Measurements from ENCODE around the gene DYNLT4. TPM values are rescaled to one million over a fixed set of nuclear protein-coding genes. Genes with fewer than 3 reads are reported as not detected.
A peak's percentile ranks its signal among the peaks of the same experiment; 100 is the strongest.

DYNLT4 gene
- total RNA-seq, 1 experiment from 2014 or later: not detected

- Histone ChIP-seq H3K9ac (ENCODE audit: low read length) (peak overlapping the region; percentile 94), H3K36me3 (ENCODE audit: insufficient read depth, low read length) (no peaks in the 10 kb centered on the region), H3K9me2 (replicated peaks; ENCODE audit: insufficient read depth, low read length) (no peaks in the 10 kb centered on the region), H3K27me3 (ENCODE audit: low read length) (no peaks in the 10 kb centered on the region), H3K4me3 (ENCODE audit: low read length) (peak overlapping the region; percentile 82), H3K79me2 (ENCODE audit: low read length) (no peaks in the 10 kb centered on the region), H3K9me3 (ENCODE audit: low read length) (no peaks in the 10 kb centered on the region), H2AFZ (ENCODE audit: low read length) (peak overlapping the region; percentile 65; the same call in 1 of the 2 replicates), H4K20me1 (ENCODE audit: insufficient read depth, low read depth, low read length) (no peaks in the 10 kb centered on the region), H3K27ac (ENCODE audit: low read length) (peak overlapping the region; percentile 80), H3K4me2 (ENCODE audit: low read depth, low read length, poor library complexity, severe bottlenecking) (peak overlapping the region; percentile 86), H3K4me1 (ENCODE audit: low read length) (peaks cover 41% of the 10 kb centered on the region)
- DNase-seq: peak; percentile 90
Observed at GRCh38 chr1:44784094-44785028, 22.8 kb downstream of the DYNLT4 start.

DNA sequence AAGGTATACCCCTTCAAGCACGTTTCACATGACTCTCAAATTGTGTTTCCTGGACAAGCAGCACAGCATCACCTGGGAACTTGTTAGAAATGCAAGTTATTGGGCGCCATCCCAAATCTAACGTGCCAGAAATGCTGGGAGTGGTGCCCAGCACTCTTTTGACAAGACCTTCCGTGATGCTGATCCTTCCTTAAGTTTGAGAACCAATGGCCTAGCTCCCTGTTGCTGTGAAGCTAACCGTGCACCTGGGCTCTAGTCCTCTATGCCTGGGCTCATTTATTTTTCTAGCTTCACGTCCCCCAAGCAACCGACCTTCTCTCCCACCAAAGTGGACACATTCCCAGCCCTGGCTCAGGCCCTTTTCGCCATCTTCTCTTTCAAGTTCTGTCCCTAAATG, 23.5 kb downstream of the DYNLT4 start:
- Histone ChIP-seq H3K4me3 (ENCODE audit: low read length) (peak overlapping the region; percentile 82), H3K79me2 (ENCODE audit: low read length) (no peaks in the 10 kb centered on the region), H3K27me3 (ENCODE audit: low read length) (no peaks in the 10 kb centered on the region), H3K9ac (ENCODE audit: low read length) (peak overlapping the region; percentile 94), H3K4me2 (ENCODE audit: low read depth, low read length, poor library complexity, severe bottlenecking) (peak overlapping the region; percentile 86), H3K4me1 (ENCODE audit: low read length) (peaks cover 41% of the 10 kb centered on the region), H4K20me1 (ENCODE audit: insufficient read depth, low read depth, low read length) (no peaks in the 10 kb centered on the region), H3K36me3 (ENCODE audit: insufficient read depth, low read length) (peaks cover under 1% of the 10 kb centered on the region; the same call in 1 of the 2 replicates), H3K27ac (ENCODE audit: low read length) (peak overlapping the region; percentile 80), H3K9me3 (ENCODE audit: low read length) (no peaks in the 10 kb centered on the region), H2AFZ (ENCODE audit: low read length) (peak overlapping the region; percentile 65; the same call in 1 of the 2 replicates), H3K9me2 (replicated peaks; ENCODE audit: insufficient read depth, low read length) (no peaks in the 10 kb centered on the region)
- peak; percentile 73 for DNase-seq

DNA sequence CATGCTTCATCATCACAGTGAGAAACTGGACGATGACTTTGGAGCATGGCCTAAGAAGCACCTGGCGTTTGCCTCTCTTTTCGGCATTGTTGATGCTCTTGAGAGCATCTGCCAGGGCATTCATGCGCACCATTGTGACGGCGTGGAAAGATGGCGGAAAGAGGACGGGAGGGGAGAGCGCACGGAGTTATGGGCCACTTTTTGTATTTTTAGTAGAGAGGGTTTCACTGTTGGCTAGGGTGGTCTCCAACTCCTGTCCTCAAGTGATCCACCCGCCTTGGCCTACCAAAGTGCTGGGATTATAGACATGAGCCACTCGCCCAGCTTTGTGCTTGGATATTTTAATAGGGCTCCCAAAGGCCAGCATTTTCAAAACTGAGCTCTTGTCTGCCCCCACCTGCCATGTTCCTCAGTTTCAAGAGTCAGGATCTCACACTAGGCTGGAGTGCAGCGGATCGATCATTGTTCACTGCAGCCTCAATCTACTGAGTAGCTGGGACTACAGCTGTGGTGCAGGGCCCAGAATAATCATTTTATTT, 26.5 kb downstream of the DYNLT4 start:
- peaks cover 27% of the 10 kb centered on the region; the same call in 1 of the 2 replicates for H4K20me1 ChIP-seq (ENCODE audit: insufficient read depth, low read depth, low read length)
- no peak overlapping the region for H3K9ac ChIP-seq (ENCODE audit: low read length)

DNA sequence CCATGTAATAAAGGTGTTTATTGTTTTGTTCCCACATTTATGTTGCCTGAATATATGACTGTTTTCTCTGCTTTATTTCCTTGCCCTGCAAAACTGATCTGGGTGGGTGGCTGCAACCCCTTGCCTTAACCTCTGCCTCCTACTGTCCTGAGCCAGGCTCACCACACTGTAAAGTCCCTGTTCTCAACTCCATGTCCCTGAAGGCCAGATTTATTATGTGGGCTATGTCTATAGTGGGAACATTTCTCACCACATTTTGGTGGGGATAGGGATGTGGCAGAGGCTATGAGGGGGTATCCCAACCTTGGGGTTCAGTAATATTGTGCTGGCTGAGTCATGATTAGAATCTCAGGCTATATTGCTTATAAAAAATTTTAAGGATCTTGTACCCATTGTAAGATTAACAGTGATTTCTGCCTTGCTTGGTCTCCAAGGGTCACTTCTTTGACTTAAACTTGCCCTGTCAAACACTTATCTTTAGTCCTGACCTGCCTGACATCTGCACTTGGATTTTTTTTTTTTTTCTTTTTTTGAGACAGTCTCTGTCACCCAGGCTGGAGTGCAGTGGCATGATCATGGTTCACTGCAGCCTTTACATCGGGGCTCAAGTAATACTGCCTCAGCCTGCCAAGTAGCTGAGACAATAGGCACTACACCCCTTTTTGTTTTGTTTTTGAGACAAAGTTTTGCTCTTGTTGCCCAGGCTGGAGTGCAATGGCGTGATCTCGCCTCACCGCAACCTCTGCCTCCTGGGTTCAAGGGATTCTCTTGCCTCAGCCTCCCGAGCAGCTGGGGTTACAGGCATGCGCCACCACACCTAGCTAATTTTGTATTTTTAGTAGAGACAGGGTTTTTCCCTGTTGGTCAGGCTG, 28.2 kb downstream of the DYNLT4 start:
- no peak overlapping the region for H3K27ac ChIP-seq (ENCODE audit: low read length)
- H3K4me3 ChIP-seq (ENCODE audit: low read length): no peak overlapping the region
- H3K9me3 ChIP-seq (ENCODE audit: low read length): no peaks in the 10 kb centered on the region
- no peak overlapping the region for H3K9ac ChIP-seq (ENCODE audit: low read length)
- no peak for DNase-seq
- H3K4me2 ChIP-seq (ENCODE audit: low read depth, low read length, poor library complexity, severe bottlenecking): no peak overlapping the region
- H4K20me1 ChIP-seq (ENCODE audit: insufficient read depth, low read depth, low read length): peaks cover 29% of the 10 kb centered on the region; the same call in 1 of the 2 replicates
- H3K9me2 ChIP-seq (replicated peaks; ENCODE audit: insufficient read depth, low read length): no peaks in the 10 kb centered on the region
- peaks cover 28% of the 10 kb centered on the region for H3K36me3 ChIP-seq (ENCODE audit: insufficient read depth, low read length)
- H3K79me2 ChIP-seq (ENCODE audit: low read length): peaks cover 35% of the 10 kb centered on the region
- peaks cover 34% of the 10 kb centered on the region for H3K4me1 ChIP-seq (ENCODE audit: low read length)
- H3K27me3 ChIP-seq (ENCODE audit: low read length): no peaks in the 10 kb centered on the region
- H2AFZ ChIP-seq (ENCODE audit: low read length): no peak overlapping the region

More for the DNA sequence above, 26.5 kb downstream of the DYNLT4 start:
- peaks cover 24% of the 10 kb centered on the region for H3K79me2 ChIP-seq (ENCODE audit: low read length)
- H3K9me3 ChIP-seq (ENCODE audit: low read length): no peaks in the 10 kb centered on the region
- H3K4me1 ChIP-seq (ENCODE audit: low read length): peaks cover 42% of the 10 kb centered on the region
- no peak overlapping the region for H3K4me2 ChIP-seq (ENCODE audit: low read depth, low read length, poor library complexity, severe bottlenecking)
- no peaks in the 10 kb centered on the region for H3K9me2 ChIP-seq (replicated peaks; ENCODE audit: insufficient read depth, low read length)
- peak; percentile 69 for DNase-seq
- H3K4me3 ChIP-seq (ENCODE audit: low read length): no peak overlapping the region
- no peaks in the 10 kb centered on the region for H3K27me3 ChIP-seq (ENCODE audit: low read length)
- H2AFZ ChIP-seq (ENCODE audit: low read length): no peak overlapping the region
- H3K27ac ChIP-seq (ENCODE audit: low read length): no peak overlapping the region
- peaks cover 28% of the 10 kb centered on the region for H3K36me3 ChIP-seq (ENCODE audit: insufficient read depth, low read length)

DNA sequence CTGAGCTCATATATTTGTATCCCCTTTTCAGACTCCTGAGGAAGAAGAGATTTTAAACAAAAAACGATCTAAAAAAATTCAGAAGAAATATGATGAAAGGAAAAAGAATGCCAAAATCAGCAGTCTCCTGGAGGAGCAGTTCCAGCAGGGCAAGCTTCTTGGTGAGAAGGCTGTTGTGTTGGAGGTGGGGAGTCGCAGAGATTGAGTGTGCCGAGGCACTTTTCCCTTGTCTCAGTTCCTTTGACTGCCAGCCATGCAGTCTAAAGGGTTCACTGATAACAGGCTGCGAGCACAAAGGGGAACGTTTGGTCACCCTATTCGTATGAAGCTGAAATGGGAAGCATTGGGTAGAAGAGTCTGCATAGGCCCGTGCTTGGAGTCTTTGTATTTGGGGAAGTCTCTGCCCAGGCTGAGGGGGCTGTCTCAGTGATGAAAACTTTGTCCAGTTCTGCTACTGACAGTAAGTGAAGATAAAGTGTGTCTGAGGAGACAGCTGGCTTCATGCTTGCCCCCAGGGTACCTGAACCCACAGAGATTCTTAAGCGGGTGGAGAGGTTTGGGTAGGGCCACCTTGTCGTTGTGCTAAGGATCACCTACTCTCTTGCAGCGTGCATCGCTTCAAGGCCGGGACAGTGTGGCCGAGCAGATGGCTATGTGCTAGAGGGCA, 29.0 kb downstream of the DYNLT4 start:
- H3K9me2 ChIP-seq (replicated peaks; ENCODE audit: insufficient read depth, low read length): no peaks in the 10 kb centered on the region
- H4K20me1 ChIP-seq (ENCODE audit: insufficient read depth, low read depth, low read length): peaks cover 29% of the 10 kb centered on the region; the same call in 1 of the 2 replicates
- H3K9ac ChIP-seq (ENCODE audit: low read length): no peak overlapping the region
- peaks cover 28% of the 10 kb centered on the region for H3K36me3 ChIP-seq (ENCODE audit: insufficient read depth, low read length)
- peaks cover 35% of the 10 kb centered on the region for H3K79me2 ChIP-seq (ENCODE audit: low read length)
- H3K27ac ChIP-seq (ENCODE audit: low read length): no peak overlapping the region
- no peaks in the 10 kb centered on the region for H3K9me3 ChIP-seq (ENCODE audit: low read length)
- no peak overlapping the region for H2AFZ ChIP-seq (ENCODE audit: low read length)
- H3K4me3 ChIP-seq (ENCODE audit: low read length): no peak overlapping the region
- peak overlapping the region; percentile 92 for H3K4me2 ChIP-seq (ENCODE audit: low read depth, low read length, poor library complexity, severe bottlenecking)
- H3K27me3 ChIP-seq (ENCODE audit: low read length): no peaks in the 10 kb centered on the region
- peaks cover 27% of the 10 kb centered on the region for H3K4me1 ChIP-seq (ENCODE audit: low read length)
- DNase-seq: no peak

GRCh38 chr1:44777547-44777946, 29.6 kb downstream of the DYNLT4 start:
- Histone ChIP-seq H3K4me2 (ENCODE audit: low read depth, low read length, poor library complexity, severe bottlenecking) (peak overlapping the region; percentile 92), H3K9ac (ENCODE audit: low read length) (peak overlapping the region; percentile 95; the same call in 1 of the 2 replicates), H3K36me3 (ENCODE audit: insufficient read depth, low read length) (peaks cover 28% of the 10 kb centered on the region), H3K9me2 (replicated peaks; ENCODE audit: insufficient read depth, low read length) (no peaks in the 10 kb centered on the region), H3K27ac (ENCODE audit: low read length) (no peak overlapping the region; the same call in 1 of the 2 replicates), H3K4me1 (ENCODE audit: low read length) (peaks cover 24% of the 10 kb centered on the region), H4K20me1 (ENCODE audit: insufficient read depth, low read depth, low read length) (peaks cover 29% of the 10 kb centered on the region; the same call in 1 of the 2 replicates), H3K9me3 (ENCODE audit: low read length) (no peaks in the 10 kb centered on the region), H3K79me2 (ENCODE audit: low read length) (peaks cover 35% of the 10 kb centered on the region), H3K4me3 (ENCODE audit: low read length) (peak overlapping the region; percentile 96; the same call in 1 of the 2 replicates), H2AFZ (ENCODE audit: low read length) (no peak overlapping the region), H3K27me3 (ENCODE audit: low read length) (no peaks in the 10 kb centered on the region)
- DNase-seq: no peak

DNA sequence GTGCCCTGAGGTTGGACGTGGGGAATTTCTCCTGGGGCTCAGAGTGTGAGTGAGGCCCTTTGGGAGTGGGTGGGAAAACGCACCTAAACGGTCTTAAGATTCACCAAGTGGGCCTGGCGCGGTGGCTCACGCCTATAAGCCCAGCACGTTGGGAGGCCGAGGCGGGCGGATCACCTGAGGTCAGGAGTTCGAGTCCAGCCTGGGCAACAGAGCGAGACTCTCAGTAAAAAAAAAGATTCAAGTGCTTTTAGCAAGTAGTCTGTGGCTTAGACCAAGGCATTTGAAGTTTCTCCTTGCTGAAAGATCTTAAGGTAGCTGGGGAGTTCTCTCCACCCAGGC, 30.5 kb downstream of the DYNLT4 start:
- Histone ChIP-seq H2AFZ (ENCODE audit: low read length) (no peak overlapping the region), H4K20me1 (ENCODE audit: insufficient read depth, low read depth, low read length) (peaks cover 29% of the 10 kb centered on the region; the same call in 1 of the 2 replicates), H3K9ac (ENCODE audit: low read length) (peak overlapping the region; percentile 95), H3K27me3 (ENCODE audit: low read length) (no peaks in the 10 kb centered on the region), H3K36me3 (ENCODE audit: insufficient read depth, low read length) (peaks cover 28% of the 10 kb centered on the region), H3K79me2 (ENCODE audit: low read length) (peaks cover 35% of the 10 kb centered on the region), H3K4me3 (ENCODE audit: low read length) (peak overlapping the region; percentile 96), H3K9me3 (ENCODE audit: low read length) (no peaks in the 10 kb centered on the region), H3K4me2 (ENCODE audit: low read depth, low read length, poor library complexity, severe bottlenecking) (peak overlapping the region; percentile 92), H3K27ac (ENCODE audit: low read length) (peak overlapping the region; percentile 93), H3K9me2 (replicated peaks; ENCODE audit: insufficient read depth, low read length) (no peaks in the 10 kb centered on the region), H3K4me1 (ENCODE audit: low read length) (peaks cover 24% of the 10 kb centered on the region)
- DNase-seq: no peak

Measured in Karpas-422 (cell line).